Upper lobe of left lung (tissue), 6 donors: ENCODE measurements around the gene MAPK8. TPM values are rescaled to one million over a fixed set of nuclear protein-coding genes. Genes with fewer than 3 reads are reported as not detected.

ENCODE experiments used
- ATAC-seq, 2 donors: fragments of 200-7000 bp; cut with Tn5 transposase; one replicate each; pipeline ENCODE4 v1.9.1; 2022; ENCODE audit warnings: mild to moderate bottlenecking in 2 of 2, moderate library complexity in 2 of 2; ENCODE audit not compliant: low FRiP score in 2 of 2
- DNase-seq, 2 donors: peaks; one replicate each; pipeline ENCODE4 v3.0.0-alpha.2; 2019 to 2020
- H3K27ac ChIP-seq, 4 donors: fragments of 200-600 bp; sonication (generic); one replicate each; pipeline ENCODE4 v1.5.1; 2016 to 2019
- H3K27me3 ChIP-seq, 4 donors: fragments of 200-600 bp; sonication (generic); one replicate each; pipeline ENCODE4 v1.5.1; 2017 to 2019
- H3K36me3 ChIP-seq, 4 donors: fragments of 200-600 bp; sonication (generic); one replicate each; pipeline ENCODE4 v1.5.1; 2016 to 2019
- H3K4me1 ChIP-seq, 4 donors: fragments of 200-600 bp; sonication (generic); one replicate each; pipeline ENCODE4 v1.5.1; 2018 to 2019
- H3K4me3 ChIP-seq, 4 donors: fragments of 200-600 bp; sonication (generic); one replicate each; pipeline ENCODE4 v1.5.1; 2017 to 2019; ENCODE audit warnings: mild to moderate bottlenecking in 2 of 4, moderate library complexity in 1 of 4
- H3K9me3 ChIP-seq, 4 donors: fragments of 200-600 bp; sonication (generic); one replicate each; pipeline ENCODE4 v1.5.1; 2018 to 2019
- EP300 ChIP-seq, 4 donors: sonication (generic); formaldehyde crosslinking; IDR thresholded peaks; one replicate each; pipeline ENCODE4 v1.5.1; 2017; ENCODE audit warnings: antibody characterized with exemption in 4 of 4, control low read depth in 2 of 4
- POLR2A ChIP-seq, 4 donors: fragments of 450-650 bp; IDR thresholded peaks; one replicate each; pipeline ENCODE4 v1.5.1; 2016 to 2017; ENCODE audit warnings: antibody characterized with exemption in 4 of 4, mild to moderate bottlenecking in 2 of 4
- POLR2AphosphoS5 ChIP-seq, 2 donors: sonication (generic); formaldehyde crosslinking; IDR thresholded peaks; one replicate each; pipeline ENCODE4 v1.5.1; 2017; ENCODE audit warnings: antibody characterized with exemption in 2 of 2
- WGBS, 2 donors: methylation state at CpG; one replicate each; pipeline ENCODE4 v1.1.5; 2017 to 2018; 5-methylcytosine and 5-hydroxymethylcytosine counted together
- total RNA-seq, 6 donors: library from RNA; depleted of rRNA in 4 of 6; stranded (reverse); fragments of >200 nt in 4 of 6; gene quantifications; one replicate each; pipeline versions ENCODE4 v1.1.0 to v1.2.1, GENCODE V29; 2016 to 2021
- TF ChIP-seq, protein P1 (sequence below), 6 experiments: fragments of 450-650 bp in 4 of 6; fragments of 200-600 bp in 2 of 6; sonication (generic) in 2 of 6; IDR thresholded peaks; one replicate each; pipeline ENCODE4 v1.5.1; 2016 to 2019; ENCODE audit warnings: antibody characterized with exemption in 6 of 6
- donor health status: DM: no; HTN: no; CAD: no; lungs with moderate emphysema.
- donor health status: DM: no; HTN: yes; CAD: no; lungs with severe emphysema.

MAPK8 gene
- total RNA-seq, 6 donors from 2014 or later: 33.6 to 61.6 (median 46.6) TPM

DNA sequence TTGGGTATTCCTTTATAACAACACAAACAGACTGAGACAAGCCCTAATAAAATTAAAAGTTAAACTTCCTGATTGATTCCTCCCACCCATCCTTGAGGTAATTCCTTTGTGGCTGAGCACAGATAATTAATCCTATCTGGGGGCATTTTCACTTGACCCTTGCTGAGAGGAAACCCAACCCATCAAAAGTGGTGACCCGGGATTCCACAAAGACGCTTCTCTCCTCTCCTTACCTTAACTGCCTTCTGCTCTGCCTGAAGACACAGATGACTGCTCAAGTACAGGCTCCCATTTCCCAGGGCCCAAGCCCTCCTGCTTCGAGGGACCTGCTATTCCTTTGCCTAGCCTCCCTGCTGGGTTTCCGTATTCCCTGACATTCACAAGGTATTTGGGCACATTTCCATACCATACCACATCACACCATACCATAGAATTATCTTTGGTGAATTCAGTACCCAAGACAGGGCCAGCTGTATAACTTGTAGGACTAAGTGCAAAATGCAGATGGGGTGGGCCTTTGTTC is 9.8 kb upstream of the MAPK8 start:
- no peak overlapping the region for H3K27ac ChIP-seq
- H3K4me3 ChIP-seq: no peak overlapping the region
- no peak for TF ChIP-seq POLR2AphosphoS5 (IDR thresholded peaks at IDR 0.05)
- TF ChIP-seq, protein P1, sequence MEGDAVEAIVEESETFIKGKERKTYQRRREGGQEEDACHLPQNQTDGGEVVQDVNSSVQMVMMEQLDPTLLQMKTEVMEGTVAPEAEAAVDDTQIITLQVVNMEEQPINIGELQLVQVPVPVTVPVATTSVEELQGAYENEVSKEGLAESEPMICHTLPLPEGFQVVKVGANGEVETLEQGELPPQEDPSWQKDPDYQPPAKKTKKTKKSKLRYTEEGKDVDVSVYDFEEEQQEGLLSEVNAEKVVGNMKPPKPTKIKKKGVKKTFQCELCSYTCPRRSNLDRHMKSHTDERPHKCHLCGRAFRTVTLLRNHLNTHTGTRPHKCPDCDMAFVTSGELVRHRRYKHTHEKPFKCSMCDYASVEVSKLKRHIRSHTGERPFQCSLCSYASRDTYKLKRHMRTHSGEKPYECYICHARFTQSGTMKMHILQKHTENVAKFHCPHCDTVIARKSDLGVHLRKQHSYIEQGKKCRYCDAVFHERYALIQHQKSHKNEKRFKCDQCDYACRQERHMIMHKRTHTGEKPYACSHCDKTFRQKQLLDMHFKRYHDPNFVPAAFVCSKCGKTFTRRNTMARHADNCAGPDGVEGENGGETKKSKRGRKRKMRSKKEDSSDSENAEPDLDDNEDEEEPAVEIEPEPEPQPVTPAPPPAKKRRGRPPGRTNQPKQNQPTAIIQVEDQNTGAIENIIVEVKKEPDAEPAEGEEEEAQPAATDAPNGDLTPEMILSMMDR (IDR thresholded peaks at IDR 0.05): no peak
- TF ChIP-seq POLR2A (IDR thresholded peaks at IDR 0.05): no peak
- TF ChIP-seq EP300 (IDR thresholded peaks at IDR 0.05): no peak
- no peaks in the 10 kb centered on the region for H3K4me1 ChIP-seq
- no peaks in the 10 kb centered on the region for H3K27me3 ChIP-seq
- no peaks in the 10 kb centered on the region for H3K36me3 ChIP-seq
- 75 to 81% methylated on average over 4 of the region's 4 CpGs for WGBS, 2 donors
- DNase-seq (no peak), ATAC-seq (no peak)
- H3K9me3 ChIP-seq: no peaks in the 10 kb centered on the region

DNA sequence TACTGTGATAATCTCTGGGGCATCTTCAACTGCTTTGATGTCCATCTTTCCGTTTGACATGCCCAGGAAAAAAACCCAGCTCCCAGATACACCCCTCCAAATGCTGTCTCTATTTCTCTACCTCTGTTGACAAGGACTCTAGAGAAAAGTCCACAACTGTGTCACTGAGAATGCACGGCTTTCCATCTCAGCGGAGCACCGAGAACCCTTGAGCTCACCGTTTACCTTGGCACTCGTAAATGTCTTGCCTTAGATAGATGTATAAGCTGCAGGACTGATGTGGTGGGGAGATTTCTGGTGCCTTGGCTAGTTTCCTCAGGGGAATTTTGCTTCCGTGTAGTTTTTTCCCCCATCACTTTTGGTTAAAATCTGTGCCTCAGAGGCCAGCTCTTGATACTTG is 7.4 kb upstream of the MAPK8 start:
- Histone ChIP-seq H3K27ac (no peak overlapping the region), H3K4me3 (no peak overlapping the region), H3K27me3 (no peaks in the 10 kb centered on the region), H3K36me3 (no peaks in the 10 kb centered on the region), H3K4me1 (no peaks in the 10 kb centered on the region), H3K9me3 (no peaks in the 10 kb centered on the region)
- TF ChIP-seq POLR2A (IDR thresholded peaks at IDR 0.05) (no peak), EP300 (IDR thresholded peaks at IDR 0.05) (no peak), POLR2AphosphoS5 (IDR thresholded peaks at IDR 0.05) (no peak)
- TF ChIP-seq, protein P1 (IDR thresholded peaks at IDR 0.05): no peak
- WGBS, 2 donors: 77 to 86% methylated on average over 7 of the region's 7 CpGs
- ATAC-seq: no peak
- DNase-seq: no peak

DNA sequence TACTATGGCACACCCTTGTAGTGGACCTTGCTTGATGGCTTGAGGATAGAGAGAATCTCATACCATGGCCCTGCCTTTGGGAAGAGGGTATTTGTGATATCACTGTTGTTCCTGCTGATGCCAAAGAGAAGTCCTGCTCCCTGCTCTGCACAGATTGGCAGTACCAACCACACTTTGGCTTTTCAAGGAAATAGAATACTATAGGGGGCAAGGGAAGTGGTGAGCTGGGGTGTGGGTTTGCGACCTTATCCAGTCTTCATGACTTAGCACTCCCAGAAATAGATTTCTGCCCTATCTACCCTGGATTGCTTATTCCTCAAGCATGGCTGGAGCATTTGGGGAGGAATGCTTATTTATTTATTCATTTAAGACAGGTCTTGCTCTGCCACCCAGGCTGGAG is 6.8 kb upstream of the MAPK8 start:
- H3K4me1 ChIP-seq: no peaks in the 10 kb centered on the region
- H3K9me3 ChIP-seq: no peaks in the 10 kb centered on the region
- 45 to 78% methylated on average over 1 of the region's 1 CpG for WGBS, 2 donors
- ATAC-seq: no peak
- no peak for TF ChIP-seq POLR2A (IDR thresholded peaks at IDR 0.05)
- TF ChIP-seq EP300 (IDR thresholded peaks at IDR 0.05): no peak
- TF ChIP-seq, protein P1 (IDR thresholded peaks at IDR 0.05): no peak
- TF ChIP-seq POLR2AphosphoS5 (IDR thresholded peaks at IDR 0.05): no peak
- DNase-seq: no peak
- H3K36me3 ChIP-seq: no peaks in the 10 kb centered on the region
- no peaks in the 10 kb centered on the region for H3K27me3 ChIP-seq
- no peak overlapping the region for H3K27ac ChIP-seq
- H3K4me3 ChIP-seq: no peak overlapping the region

DNA sequence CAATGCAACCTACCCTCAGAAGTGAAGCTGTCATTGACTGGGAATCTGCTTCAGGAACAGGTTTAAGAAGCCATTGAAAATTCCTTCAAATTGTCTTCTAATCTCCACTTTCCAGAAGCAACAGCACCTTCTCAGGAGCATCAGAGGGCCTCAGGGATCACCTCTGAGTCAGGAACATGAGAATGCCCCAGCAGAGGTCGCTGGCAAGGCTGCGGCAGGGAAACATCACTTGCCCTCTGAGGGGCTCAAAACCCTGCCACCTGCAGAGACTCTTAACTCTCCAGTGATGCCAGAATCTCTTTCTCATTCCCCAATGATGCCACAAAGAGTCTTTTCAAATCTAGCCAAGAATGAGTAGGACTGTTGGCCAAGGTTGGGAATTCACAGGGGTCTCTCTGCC is 5.9 kb upstream of the MAPK8 start:
- DNase-seq: no peak
- no peak for ATAC-seq
- TF ChIP-seq, protein P1 (IDR thresholded peaks at IDR 0.05): no peak
- TF ChIP-seq POLR2AphosphoS5 (IDR thresholded peaks at IDR 0.05): no peak
- no peak for TF ChIP-seq EP300 (IDR thresholded peaks at IDR 0.05)
- no peak for TF ChIP-seq POLR2A (IDR thresholded peaks at IDR 0.05)
- WGBS, 2 donors: 75 to 78% methylated on average over 2 of the region's 2 CpGs
- Histone ChIP-seq H3K9me3 (no peaks in the 10 kb centered on the region), H3K4me1 (no peaks in the 10 kb centered on the region), H3K27ac (no peak overlapping the region), H3K36me3 (no peaks in the 10 kb centered on the region), H3K27me3 (no peaks in the 10 kb centered on the region), H3K4me3 (no peak overlapping the region)
